Fibroblast of lung (primary cell): ENCODE data around the gene SLIT3. TPM values are rescaled to one million over a fixed set of nuclear protein-coding genes. Genes with fewer than 3 reads are reported as not detected.

Experiments used
- DNase-seq, 2 donors: peaks; one replicate each; pipeline versions ENCODE4 v3.0.0 to v3.0.0-alpha.2; 2010; ENCODE audit warnings: low read depth in 2 of 2
- H2AFZ ChIP-seq: 2 replicates; pipeline ENCODE4 v1.5.1; 2012; ENCODE audit warnings: low read length, control low read depth, inconsistent platforms
- H3K27ac ChIP-seq: 2 replicates; pipeline ENCODE4 v1.5.1; 2011; ENCODE audit warnings: low read length, control low read depth; ENCODE audit not compliant: insufficient read depth
- H3K27me3 ChIP-seq: 2 replicates; pipeline ENCODE4 v1.5.1; 2011; ENCODE audit warnings: mild to moderate bottlenecking, low read length; ENCODE audit not compliant: control insufficient read depth, insufficient read depth
- H3K36me3 ChIP-seq: 2 replicates; pipeline ENCODE4 v1.5.1; 2011; ENCODE audit warnings: low read length; ENCODE audit not compliant: control insufficient read depth, insufficient read depth
- H3K4me1 ChIP-seq: 2 replicates; pipeline ENCODE4 v1.5.1; 2011; ENCODE audit warnings: low read length; ENCODE audit not compliant: control insufficient read depth, insufficient read depth; ENCODE audit errors: extremely low read depth
- H3K4me2 ChIP-seq: 2 replicates; pipeline ENCODE4 v1.5.1; 2011; ENCODE audit warnings: low read length, control low read depth; ENCODE audit not compliant: insufficient read depth; ENCODE audit errors: extremely low read depth
- H3K4me3 ChIP-seq, 4 experiments: fragments of 200-600 bp in 1 of 4; sonication (generic) in 1 of 4; replicated peaks in 1 of 4; 2 replicates each; pipeline ENCODE4 v1.5.1; 2011 to 2016; ENCODE audit warnings: low read length in 4 of 4, low read depth in 3 of 4, mild to moderate bottlenecking in 3 of 4, control low read depth in 2 of 4, inconsistent platforms in 1 of 4, mixed read lengths in 1 of 4; ENCODE audit not compliant: insufficient read depth in 1 of 4; ENCODE audit errors: control extremely low read depth in 1 of 4
- H3K79me2 ChIP-seq: 2 replicates; pipeline ENCODE4 v1.5.1; 2012; ENCODE audit warnings: mild to moderate bottlenecking, low read length, inconsistent platforms; ENCODE audit not compliant: control insufficient read depth, insufficient read depth
- H3K9ac ChIP-seq: 2 replicates; pipeline ENCODE4 v1.5.1; 2011; ENCODE audit warnings: mild to moderate bottlenecking, low read length, control low read depth; ENCODE audit not compliant: insufficient read depth
- H3K9me3 ChIP-seq: 2 replicates; pipeline ENCODE4 v1.5.1; 2012; ENCODE audit warnings: low read depth, low read length; ENCODE audit not compliant: control insufficient read depth, insufficient read depth
- H4K20me1 ChIP-seq: 2 replicates; pipeline ENCODE4 v1.5.1; 2011; ENCODE audit warnings: low read length; ENCODE audit not compliant: control insufficient read depth, insufficient read depth; ENCODE audit errors: extremely low read depth
- CTCF ChIP-seq, 2 donors: IDR thresholded peaks in 1 of 2; conservative IDR thresholded peaks in 1 of 2; 1 replicate in 1 of 2; 2 replicates in 1 of 2; pipeline ENCODE4 v1.5.1; 2011 to 2012; ENCODE audit warnings: low read length in 2 of 2, control low read depth in 1 of 2, inconsistent platforms in 1 of 2, low read depth in 1 of 2, mild to moderate bottlenecking in 1 of 2
- EZH2 ChIP-seq: IDR thresholded peaks from 2 replicates; pipeline ENCODE4 v1.5.1; 2012; ENCODE audit warnings: low read length, control low read depth, mild to moderate bottlenecking; ENCODE audit errors: missing control alignments
- polyA plus RNA-seq, 2 donors: library from polyadenylated mRNA; depleted of rRNA in 1 of 2; stranded (reverse) in 1 of 2; unstranded in 1 of 2; fragments of >200 nt; gene quantifications; 2 replicates each; pipeline ENCODE4 v1.2.1, GENCODE V29; 2011 to 2012; ENCODE audit warnings: missing spikeins in 1 of 2
- total RNA-seq: library from RNA; depleted of rRNA; stranded (reverse); fragments of >200 nt; gene quantifications from 2 replicates; pipeline ENCODE4 v1.2.1, GENCODE V29; 2014

SLIT3 gene
- total and polyA plus RNA-seq, 2 donors (not counting 1 experiment from before 2014, with no cell fraction given) = 1.6 to 4.6 TPM

DNA sequence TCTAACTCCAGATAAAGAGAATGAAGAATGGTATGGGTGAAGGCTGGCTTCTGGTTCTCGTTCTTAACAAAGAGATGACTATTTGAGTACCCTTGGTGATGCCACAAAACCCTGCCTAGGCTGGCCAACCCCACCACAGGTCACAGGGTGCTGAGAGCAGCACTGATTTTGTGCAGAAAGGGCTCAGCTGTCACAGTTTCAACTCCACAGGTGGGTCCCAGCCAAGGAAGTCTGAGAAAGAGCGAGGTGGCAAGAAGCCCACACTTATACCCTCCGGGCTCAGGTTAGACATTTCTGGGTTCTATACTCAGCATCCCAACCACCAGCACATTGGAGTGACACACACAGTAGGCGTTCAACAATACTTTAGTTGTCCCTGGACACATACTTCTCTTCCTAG lies 118.1 kb downstream of the SLIT3 start:
- Histone ChIP-seq H2AFZ (no peak overlapping the region), H4K20me1 (no peaks in the 10 kb centered on the region), H3K27me3 (no peaks in the 10 kb centered on the region), H3K79me2 (no peaks in the 10 kb centered on the region), H3K27ac (no peak overlapping the region), H3K36me3 (no peaks in the 10 kb centered on the region), H3K9me3 (no peaks in the 10 kb centered on the region), H3K9ac (no peak overlapping the region), H3K4me2 (no peak overlapping the region), H3K4me1 (no peaks in the 10 kb centered on the region), H3K4me3 (no peak overlapping the region)
- no peak for TF ChIP-seq EZH2
- TF ChIP-seq CTCF (conservative IDR thresholded peaks at IDR 0.05 in 1 of 2, IDR thresholded peaks at IDR 0.05 in 1 of 2; ENCODE audit: low read depth in 1 of 2, low read length in 2 of 2) = no peak
- DNase-seq = no peak

DNA sequence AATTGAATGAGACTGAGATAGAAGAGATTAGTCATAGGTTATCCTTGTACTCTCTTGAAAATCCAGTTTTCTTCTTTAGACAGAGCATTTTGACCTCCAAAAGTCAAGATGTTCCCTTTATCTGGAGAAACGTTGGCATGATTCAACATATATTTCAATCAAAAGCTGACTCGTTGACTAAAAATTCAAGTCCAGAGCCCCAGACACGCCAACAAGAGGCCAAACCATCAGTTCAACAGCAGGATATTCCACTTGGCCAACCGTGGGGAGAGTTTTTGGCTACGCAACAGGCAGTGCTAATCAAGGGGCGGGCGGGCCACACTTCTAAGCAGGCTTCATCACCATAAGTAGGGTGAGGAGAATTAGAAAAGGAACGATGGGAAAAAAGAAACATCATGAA lies 119.1 kb downstream of the SLIT3 start:
- Histone ChIP-seq H3K4me3 (no peak overlapping the region), H3K9me3 (no peaks in the 10 kb centered on the region), H3K27me3 (no peaks in the 10 kb centered on the region), H3K79me2 (no peaks in the 10 kb centered on the region), H3K4me1 (no peaks in the 10 kb centered on the region), H4K20me1 (no peaks in the 10 kb centered on the region), H2AFZ (no peak overlapping the region), H3K9ac (no peak overlapping the region), H3K4me2 (no peak overlapping the region), H3K36me3 (no peaks in the 10 kb centered on the region), H3K27ac (no peak overlapping the region)
- TF ChIP-seq EZH2 (no peak), CTCF (conservative IDR thresholded peaks at IDR 0.05 in 1 of 2, IDR thresholded peaks at IDR 0.05 in 1 of 2; ENCODE audit: low read depth in 1 of 2, low read length in 2 of 2) (no peak)
- DNase-seq = peak in 1 of 2 donors; percentile 62

GRCh38 chr5:169178754-169179153 lies 122.2 kb downstream of the SLIT3 start:
- H3K4me2 ChIP-seq = no peak overlapping the region
- no peaks in the 10 kb centered on the region for H3K27me3 ChIP-seq
- no peak overlapping the region for H3K27ac ChIP-seq
- TF ChIP-seq CTCF (conservative IDR thresholded peaks at IDR 0.05 in 1 of 2, IDR thresholded peaks at IDR 0.05 in 1 of 2; ENCODE audit: low read depth in 1 of 2, low read length in 2 of 2) = no peak
- no peak for TF ChIP-seq EZH2
- no peak for DNase-seq
- H3K9me3 ChIP-seq = no peaks in the 10 kb centered on the region
- no peaks in the 10 kb centered on the region for H3K4me1 ChIP-seq
- no peak overlapping the region for H3K9ac ChIP-seq
- H4K20me1 ChIP-seq = no peaks in the 10 kb centered on the region
- no peaks in the 10 kb centered on the region for H3K36me3 ChIP-seq
- no peaks in the 10 kb centered on the region for H3K79me2 ChIP-seq
- no peak overlapping the region for H2AFZ ChIP-seq
- no peak overlapping the region for H3K4me3 ChIP-seq
